Ascending aorta (tissue), 2 donors: Measurements from ENCODE around the gene HS3ST4. TPM values are rescaled to one million over a fixed set of nuclear protein-coding genes. Genes with fewer than 3 reads are reported as not detected.

Source experiments
- DNase-seq, 2 donors: peaks; one replicate each; pipeline ENCODE4 v3.0.0-alpha.2; 2019; ENCODE audit warnings: low spot score in 2 of 2
- H3K27ac ChIP-seq, 2 donors: fragments of 200-600 bp; sonication (generic); one replicate each; pipeline ENCODE4 v1.5.1; 2016 to 2017; ENCODE audit warnings: mild to moderate bottlenecking in 1 of 2
- H3K27me3 ChIP-seq: fragments of 200-600 bp; sonication (generic); one replicate; pipeline ENCODE4 v1.5.1; 2017
- H3K36me3 ChIP-seq, 2 donors: fragments of 200-600 bp; sonication (generic); one replicate each; pipeline ENCODE4 v1.5.1; 2016
- H3K4me1 ChIP-seq, 2 donors: fragments of 200-600 bp; sonication (generic); one replicate each; pipeline ENCODE4 v1.5.1; 2016 to 2017; ENCODE audit warnings: mild to moderate bottlenecking in 1 of 2
- H3K4me3 ChIP-seq, 2 donors: fragments of 200-600 bp; sonication (generic); one replicate each; pipeline ENCODE4 v1.5.1; 2016 to 2017; ENCODE audit warnings: mild to moderate bottlenecking in 1 of 2
- H3K9me3 ChIP-seq, 2 donors: fragments of 200-600 bp; sonication (generic); one replicate each; pipeline ENCODE4 v1.5.1; 2016
- intact Hi-C: fragments of 100-400 bp; cut with DNase I; formaldehyde crosslinking; loops from one replicate; pipeline ENCODE4 v1.15.1; 2023
- total RNA-seq: library from RNA; depleted of rRNA; stranded (reverse); fragments of >200 nt; gene quantifications from one replicate; pipeline ENCODE4 v1.1.0, GENCODE V29; 2016
- TF ChIP-seq, protein P1 (sequence below), 3 experiments: fragments of 200-600 bp in 2 of 3; fragments of 450-650 bp in 1 of 3; sonication (generic) in 2 of 3; IDR thresholded peaks; one replicate each; pipeline ENCODE4 v1.5.1; 2016 to 2019; ENCODE audit warnings: antibody characterized with exemption in 3 of 3, mild to moderate bottlenecking in 1 of 3, moderate library complexity in 1 of 3

HS3ST4 gene
- total RNA-seq, 1 donor from 2014 or later, result not detected

- H3K36me3 ChIP-seq, result no peaks in the 10 kb centered on the region
- DNase-seq, result no peak
- intact Hi-C loops, result no loop called here
These were observed 136.8 kb downstream of the HS3ST4 start for GRCh38 chr16:25828510-25828909.

DNA sequence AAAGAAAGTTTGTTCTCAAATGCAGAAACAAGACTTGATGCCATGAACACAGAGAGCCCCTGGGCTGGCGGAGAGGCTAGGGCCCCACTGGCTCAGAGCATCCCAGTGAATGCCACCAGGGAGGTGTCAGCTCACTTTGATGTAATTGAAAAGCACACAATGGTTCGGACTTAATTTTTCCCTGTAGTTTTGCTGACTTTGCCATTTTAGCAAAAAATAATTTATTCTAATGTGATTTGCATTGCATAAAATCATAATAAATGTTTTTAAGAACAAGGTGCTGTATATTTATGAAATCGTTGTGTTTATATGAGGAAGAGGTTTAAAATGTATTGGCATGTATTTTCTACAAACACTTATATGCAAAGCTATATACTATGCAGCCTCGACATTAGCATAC lies 140.5 kb downstream of the HS3ST4 start:
- intact Hi-C loops, result no loop called here
- no peak for DNase-seq
- TF ChIP-seq, protein P1, sequence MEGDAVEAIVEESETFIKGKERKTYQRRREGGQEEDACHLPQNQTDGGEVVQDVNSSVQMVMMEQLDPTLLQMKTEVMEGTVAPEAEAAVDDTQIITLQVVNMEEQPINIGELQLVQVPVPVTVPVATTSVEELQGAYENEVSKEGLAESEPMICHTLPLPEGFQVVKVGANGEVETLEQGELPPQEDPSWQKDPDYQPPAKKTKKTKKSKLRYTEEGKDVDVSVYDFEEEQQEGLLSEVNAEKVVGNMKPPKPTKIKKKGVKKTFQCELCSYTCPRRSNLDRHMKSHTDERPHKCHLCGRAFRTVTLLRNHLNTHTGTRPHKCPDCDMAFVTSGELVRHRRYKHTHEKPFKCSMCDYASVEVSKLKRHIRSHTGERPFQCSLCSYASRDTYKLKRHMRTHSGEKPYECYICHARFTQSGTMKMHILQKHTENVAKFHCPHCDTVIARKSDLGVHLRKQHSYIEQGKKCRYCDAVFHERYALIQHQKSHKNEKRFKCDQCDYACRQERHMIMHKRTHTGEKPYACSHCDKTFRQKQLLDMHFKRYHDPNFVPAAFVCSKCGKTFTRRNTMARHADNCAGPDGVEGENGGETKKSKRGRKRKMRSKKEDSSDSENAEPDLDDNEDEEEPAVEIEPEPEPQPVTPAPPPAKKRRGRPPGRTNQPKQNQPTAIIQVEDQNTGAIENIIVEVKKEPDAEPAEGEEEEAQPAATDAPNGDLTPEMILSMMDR (IDR thresholded peaks at IDR 0.05), result no peak
- Histone ChIP-seq H3K4me3 (no peak overlapping the region), H3K36me3 (no peaks in the 10 kb centered on the region), H3K4me1 (no peaks in the 10 kb centered on the region), H3K27me3 (no peaks in the 10 kb centered on the region), H3K27ac (no peak overlapping the region), H3K9me3 (no peaks in the 10 kb centered on the region)

More at GRCh38 chr16:25828510-25828909, 136.8 kb downstream of the HS3ST4 start:
- Histone ChIP-seq H3K4me1 (no peaks in the 10 kb centered on the region), H3K9me3 (no peaks in the 10 kb centered on the region), H3K27me3 (no peaks in the 10 kb centered on the region), H3K27ac (no peak overlapping the region), H3K4me3 (no peak overlapping the region)
- TF ChIP-seq, protein P1 (IDR thresholded peaks at IDR 0.05), result no peak

DNA sequence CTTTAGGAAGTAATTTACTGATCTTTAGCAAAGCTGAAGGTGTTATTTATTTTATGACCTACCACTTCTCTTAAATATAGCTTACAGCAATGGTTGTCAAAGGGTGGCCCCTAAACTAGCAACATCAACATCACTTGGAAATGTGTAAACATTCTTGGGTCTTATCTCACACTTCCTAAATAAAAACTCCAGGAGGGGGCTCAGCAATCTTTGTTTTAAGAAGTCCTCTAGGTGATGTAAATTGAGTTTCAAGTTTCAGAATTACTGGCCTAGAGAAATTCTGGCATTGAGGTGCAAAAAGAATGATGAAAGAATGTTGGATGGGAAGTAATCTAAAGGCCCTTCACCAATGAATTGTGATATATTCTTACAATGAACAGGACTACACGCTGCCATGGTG lies 142.3 kb downstream of the HS3ST4 start:
- TF ChIP-seq, protein P1 (IDR thresholded peaks at IDR 0.05), result no peak

DNA sequence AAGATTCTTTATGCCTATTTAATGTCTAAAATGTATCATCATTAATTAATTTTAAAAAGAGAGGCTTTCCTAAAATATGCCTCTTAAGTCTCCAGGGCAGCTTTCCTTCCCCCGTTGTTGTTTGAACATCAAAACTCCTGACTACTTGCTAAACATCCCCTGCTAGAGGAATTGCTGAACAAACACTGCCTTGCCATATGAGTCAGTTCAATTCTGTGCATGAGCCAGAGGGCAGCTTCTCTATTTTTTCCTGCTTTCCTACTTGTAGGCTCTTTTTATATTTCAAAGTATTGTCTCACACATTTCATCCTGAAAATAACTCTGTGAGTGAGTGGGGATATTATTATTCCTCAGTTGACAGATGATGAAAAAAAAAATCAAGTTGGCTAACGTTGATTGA lies 143.4 kb downstream of the HS3ST4 start:
- H3K9me3 ChIP-seq, result no peaks in the 10 kb centered on the region
- H3K4me3 ChIP-seq, result no peak overlapping the region
- H3K4me1 ChIP-seq, result no peaks in the 10 kb centered on the region
- no peaks in the 10 kb centered on the region for H3K27me3 ChIP-seq
- TF ChIP-seq, protein P1 (IDR thresholded peaks at IDR 0.05), result no peak
- H3K27ac ChIP-seq, result no peak overlapping the region
- H3K36me3 ChIP-seq, result no peaks in the 10 kb centered on the region
- intact Hi-C loops, result no loop called here
- DNase-seq, result no peak

More for the DNA sequence above, 142.3 kb downstream of the HS3ST4 start:
- H3K9me3 ChIP-seq, result no peaks in the 10 kb centered on the region
- intact Hi-C loops, result no loop called here
- no peaks in the 10 kb centered on the region for H3K36me3 ChIP-seq
- no peak overlapping the region for H3K4me3 ChIP-seq
- H3K27me3 ChIP-seq, result no peaks in the 10 kb centered on the region
- no peak for DNase-seq
- no peaks in the 10 kb centered on the region for H3K4me1 ChIP-seq
- H3K27ac ChIP-seq, result no peak overlapping the region

- no peaks in the 10 kb centered on the region for H3K36me3 ChIP-seq
- H3K9me3 ChIP-seq, result no peaks in the 10 kb centered on the region
- no peaks in the 10 kb centered on the region for H3K27me3 ChIP-seq
- TF ChIP-seq, protein P1 (IDR thresholded peaks at IDR 0.05), result peak; percentile 25 to 60 (median 48)
- no peaks in the 10 kb centered on the region for H3K4me1 ChIP-seq
- no peak overlapping the region for H3K4me3 ChIP-seq
- DNase-seq, result no peak
- intact Hi-C loops, result no loop called here
- H3K27ac ChIP-seq, result no peak overlapping the region
These were observed 147.0 kb downstream of the HS3ST4 start for GRCh38 chr16:25838724-25839186.

DNA sequence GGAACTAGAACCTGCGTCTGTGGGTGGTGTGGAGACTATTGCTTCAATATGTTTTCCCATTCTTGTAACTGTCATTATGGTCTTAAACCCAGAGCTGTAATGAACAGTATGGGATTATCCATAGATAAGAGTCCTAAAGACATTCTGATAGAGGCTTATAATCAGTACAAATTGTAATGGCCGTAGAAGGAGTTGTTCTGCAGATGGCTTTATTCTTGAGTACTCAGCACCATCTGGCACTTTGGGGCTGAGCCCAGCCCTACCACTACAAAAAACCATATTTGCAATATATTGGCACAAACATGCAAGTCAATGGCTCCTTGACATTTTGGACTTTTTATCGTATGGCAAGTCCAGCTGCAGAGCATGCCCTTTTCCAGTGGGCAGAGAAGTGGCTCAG lies 150.0 kb downstream of the HS3ST4 start:
- Histone ChIP-seq H3K4me1 (no peaks in the 10 kb centered on the region), H3K36me3 (no peaks in the 10 kb centered on the region), H3K27ac (no peak overlapping the region), H3K27me3 (no peaks in the 10 kb centered on the region), H3K9me3 (no peaks in the 10 kb centered on the region), H3K4me3 (no peak overlapping the region)
- no peak for DNase-seq
- TF ChIP-seq, protein P1 (IDR thresholded peaks at IDR 0.05), result no peak
- intact Hi-C loops, result no loop called here
